Stimulated activated CD8-positive, alpha-beta memory T cell treated with anti-CD3 and anti-CD28 coated beads, Interleukin-15, amount 100 ng/mL, for 4 hours (primary cell): ENCODE data around the gene FEZF2.

ENCODE experiments used
- DNase-seq, 2 donors: peaks; one replicate each; pipeline ENCODE4 v3.0.0-alpha.2; 2020; ENCODE audit warnings: low read depth in 2 of 2

The FEZF2 gene

GRCh38 chr3:62329971-62330370 is 43.4 kb downstream of the FEZF2 start:
- no peak for DNase-seq

GRCh38 chr3:62325896-62326295 is 47.5 kb downstream of the FEZF2 start:
- no peak for DNase-seq

- no peak for DNase-seq
Measured at GRCh38 chr3:62323241-62323640, 50.1 kb downstream of the FEZF2 start.
